Islet precursor cell (in vitro differentiated cells): ENCODE results near the gene ARF6.
A peak's percentile ranks its signal among the peaks of the same experiment; 100 is the strongest.
"Not testable (repeated sequence)": the region's sequence is repeated elsewhere in the genome, so short reads cannot be mapped to it uniquely, and the experiment has no call there.

Experiments used
- DNase-seq: peaks from one replicate; pipeline ENCODE4 v3.0.0-alpha.2; 2018

Gene ARF6

GRCh38 chr14:49909016-49909415, 16.1 kb downstream of the ARF6 start:
- DNase-seq, result no peak

- DNase-seq, result no peak
These were observed 22.2 kb downstream of the ARF6 start for GRCh38 chr14:49915085-49915484.

- DNase-seq, result no peak
These were observed 25.8 kb downstream of the ARF6 start for GRCh38 chr14:49918706-49919105.

GRCh38 chr14:49919825-49920659, 27.2 kb downstream of the ARF6 start:
- DNase-seq, result peak; percentile 5

GRCh38 chr14:49920935-49921334, 28.1 kb downstream of the ARF6 start:
- peak; percentile 5 for DNase-seq

- DNase-seq, result no peak
These were observed 28.5 kb downstream of the ARF6 start for GRCh38 chr14:49921401-49921800.

- DNase-seq, result peak; percentile 33
These were observed 30.6 kb downstream of the ARF6 start for GRCh38 chr14:49923442-49923841.

- peak; percentile 51 for DNase-seq
These were observed 31.0 kb downstream of the ARF6 start for GRCh38 chr14:49923881-49924280.

GRCh38 chr14:49924852-49925251, 32.0 kb downstream of the ARF6 start:
- DNase-seq, result peak; percentile 20

GRCh38 chr14:49926803-49927202, 33.9 kb downstream of the ARF6 start:
- no peak for DNase-seq

GRCh38 chr14:49928015-49928414, 35.1 kb downstream of the ARF6 start:
- no peak for DNase-seq

- no peak for DNase-seq
These were observed 37.8 kb downstream of the ARF6 start for GRCh38 chr14:49930720-49931119.

- no peak for DNase-seq
These were observed 38.6 kb downstream of the ARF6 start for GRCh38 chr14:49931523-49931922.

- no peak for DNase-seq
These were observed 40.2 kb downstream of the ARF6 start for GRCh38 chr14:49933128-49933527.

- DNase-seq, result no peak
These were observed 40.8 kb downstream of the ARF6 start for GRCh38 chr14:49933704-49934103.

GRCh38 chr14:49934646-49935045, 41.8 kb downstream of the ARF6 start:
- no peak for DNase-seq

GRCh38 chr14:49935526-49935925, 42.6 kb downstream of the ARF6 start:
- no peak for DNase-seq

- DNase-seq, result not testable (repeated sequence)
These were observed 43.4 kb downstream of the ARF6 start for GRCh38 chr14:49936246-49936645.

GRCh38 chr14:49936882-49937281, 44.0 kb downstream of the ARF6 start:
- DNase-seq, result not testable (repeated sequence)

GRCh38 chr14:49939215-49939614, 46.3 kb downstream of the ARF6 start:
- not testable (repeated sequence) for DNase-seq

GRCh38 chr14:49939884-49940510, 47.1 kb downstream of the ARF6 start:
- no peak for DNase-seq

- DNase-seq, result no peak
These were observed 48.0 kb downstream of the ARF6 start for GRCh38 chr14:49940808-49941421.

- no peak for DNase-seq
These were observed 49.2 kb downstream of the ARF6 start for GRCh38 chr14:49942090-49942489.

GRCh38 chr14:49944501-49944900, 51.6 kb downstream of the ARF6 start:
- no peak for DNase-seq
